ENCODE data around the gene PSEN1. TPM values are rescaled to one million over a fixed set of nuclear protein-coding genes. Genes with fewer than 3 reads are reported as not detected.

The PSEN1 gene
- total RNA-seq, 1 donor from 2014 or later, result 69.2 TPM

DNA sequence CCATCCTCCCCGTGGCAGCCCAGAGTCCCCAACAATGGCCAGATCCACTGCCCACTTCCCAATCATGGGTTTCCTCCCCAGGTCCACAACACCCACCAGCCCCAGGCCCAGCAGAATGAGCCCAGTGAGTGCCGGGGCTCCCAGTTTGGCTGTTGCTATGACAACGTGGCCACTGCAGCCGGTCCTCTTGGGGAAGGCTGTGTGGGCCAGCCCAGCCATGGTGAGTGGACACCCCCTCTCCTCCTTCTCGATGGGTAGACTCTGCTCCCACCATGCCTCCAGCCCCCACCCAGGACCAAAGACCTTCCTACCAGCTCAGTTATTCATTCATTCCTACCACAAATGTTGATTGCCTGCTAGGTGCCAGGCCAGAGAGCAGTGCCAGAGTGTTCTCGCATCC, 124.8 kb downstream of the PSEN1 start:
- ATAC-seq (no peak), DNase-seq (no peak)
- H3K27ac ChIP-seq, result no peak overlapping the region
- no peak for TF ChIP-seq CTCF (IDR thresholded peaks at IDR 0.05)
- H3K4me1 ChIP-seq, result no peaks in the 10 kb centered on the region
- H3K9me3 ChIP-seq, result no peaks in the 10 kb centered on the region
- H3K36me3 ChIP-seq, result no peaks in the 10 kb centered on the region
- no peaks in the 10 kb centered on the region for H3K27me3 ChIP-seq (ENCODE audit: low read depth)
- intact Hi-C loops (cut with DNase I), result no loop called here
- H3K4me3 ChIP-seq, result no peak overlapping the region

DNA sequence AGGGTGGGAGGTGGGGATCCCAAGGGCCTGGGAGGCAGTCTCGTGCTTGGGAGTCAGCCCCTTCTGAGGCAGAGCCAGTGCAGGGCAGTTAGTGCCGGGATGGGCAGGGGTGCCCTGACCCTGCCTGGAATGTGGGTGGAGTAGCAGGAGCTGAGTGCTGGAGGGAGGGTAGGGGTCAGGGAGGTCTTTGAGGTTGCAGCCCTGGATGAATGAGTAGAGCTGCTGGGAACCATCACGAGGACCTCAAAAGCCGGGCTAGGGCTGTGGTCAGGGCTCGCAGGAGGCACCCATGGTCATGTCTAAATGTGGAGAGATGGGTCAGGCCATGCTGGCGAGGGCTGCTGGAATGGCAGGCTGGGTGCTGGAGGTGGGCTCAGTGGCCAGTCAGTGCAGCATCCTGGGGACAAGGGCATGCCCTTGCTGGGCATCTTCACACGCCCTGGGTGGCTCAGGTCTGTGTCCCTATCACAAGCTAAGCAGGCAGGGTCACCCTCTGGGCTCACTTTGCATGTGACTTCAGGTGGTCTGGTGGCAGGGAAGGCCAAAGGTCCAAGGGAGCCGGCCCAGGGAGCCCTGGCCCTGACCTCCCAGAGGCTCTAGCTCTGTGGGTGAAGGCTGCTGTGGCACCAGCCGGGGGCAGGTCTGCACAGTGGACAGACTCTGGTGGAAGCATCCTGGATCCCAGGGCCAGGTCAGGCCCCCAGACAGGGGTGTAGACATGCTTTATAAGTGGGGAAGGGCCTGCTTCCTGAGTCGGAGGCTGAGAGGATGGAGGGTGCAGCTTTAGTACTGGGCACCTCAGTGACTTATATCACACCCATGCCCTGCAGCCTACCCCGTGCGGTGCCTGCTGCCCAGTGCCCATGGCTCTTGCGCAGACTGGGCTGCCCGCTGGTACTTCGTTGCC, 125.5 kb downstream of the PSEN1 start:
- intact Hi-C loops (cut with DNase I), result no loop called here
- H3K36me3 ChIP-seq, result no peaks in the 10 kb centered on the region
- no peak overlapping the region for H3K27ac ChIP-seq
- H3K4me1 ChIP-seq, result no peaks in the 10 kb centered on the region
- H3K27me3 ChIP-seq (ENCODE audit: low read depth), result no peaks in the 10 kb centered on the region
- DNase-seq, result no peak
- ATAC-seq, result no peak
- no peaks in the 10 kb centered on the region for H3K9me3 ChIP-seq
- no peak overlapping the region for H3K4me3 ChIP-seq
- no peak for TF ChIP-seq CTCF (IDR thresholded peaks at IDR 0.05)

- Histone ChIP-seq H3K4me3 (no peak overlapping the region), H3K4me1 (no peaks in the 10 kb centered on the region), H3K36me3 (no peaks in the 10 kb centered on the region), H3K27me3 (ENCODE audit: low read depth) (no peaks in the 10 kb centered on the region), H3K27ac (no peak overlapping the region), H3K9me3 (no peaks in the 10 kb centered on the region)
- no peak for TF ChIP-seq CTCF (IDR thresholded peaks at IDR 0.05)
- intact Hi-C loops (cut with DNase I), result no loop called here
- no peak for ATAC-seq
- no peak for DNase-seq
These were observed 126.3 kb downstream of the PSEN1 start for GRCh38 chr14:73262427-73263183.

- Histone ChIP-seq H3K4me1 (no peaks in the 10 kb centered on the region), H3K36me3 (no peaks in the 10 kb centered on the region), H3K4me3 (no peak overlapping the region), H3K27ac (no peak overlapping the region), H3K9me3 (no peaks in the 10 kb centered on the region), H3K27me3 (ENCODE audit: low read depth) (no peaks in the 10 kb centered on the region)
- DNase-seq (no peak), ATAC-seq (no peak)
- intact Hi-C loops (cut with DNase I), result no loop called here
- TF ChIP-seq CTCF (IDR thresholded peaks at IDR 0.05), result no peak
These were observed 127.3 kb downstream of the PSEN1 start for GRCh38 chr14:73263606-73264005.

DNA sequence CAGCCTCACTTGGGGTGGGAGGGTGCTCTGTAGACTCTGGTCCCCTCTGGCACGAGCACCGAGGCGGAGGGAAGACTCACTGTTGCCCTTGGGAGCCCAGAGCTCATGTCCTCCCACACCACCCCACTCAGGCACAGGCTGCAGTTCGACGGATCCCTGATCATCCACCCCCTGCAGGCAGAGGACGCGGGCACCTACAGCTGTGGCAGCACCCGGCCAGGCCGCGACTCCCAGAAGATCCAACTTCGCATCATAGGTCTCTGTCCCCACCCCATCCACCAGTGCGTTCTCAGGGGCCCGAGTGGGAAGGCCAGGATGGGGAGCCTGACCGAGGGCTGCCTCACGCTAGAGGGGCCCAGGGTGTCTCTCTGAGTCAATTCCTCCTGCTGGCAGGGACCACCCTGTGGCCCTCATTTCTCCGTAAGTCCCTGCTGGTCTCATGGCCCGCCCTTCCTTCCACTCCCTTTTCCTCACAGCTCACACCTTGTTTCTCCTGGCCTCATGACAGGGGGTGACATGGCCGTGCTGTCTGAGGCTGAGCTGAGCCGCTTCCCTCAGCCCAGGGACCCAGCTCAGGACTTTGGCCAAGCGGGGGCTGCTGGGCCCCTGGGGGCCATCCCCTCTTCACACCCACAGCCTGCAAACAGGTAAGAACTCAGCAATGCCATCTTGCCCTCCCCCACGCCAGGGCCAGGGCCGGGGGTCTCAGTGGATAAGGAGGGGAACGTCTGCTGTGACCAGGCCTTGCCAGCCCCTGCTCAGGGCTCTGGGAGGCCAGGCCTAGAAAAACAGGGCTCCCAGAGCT, 128.0 kb downstream of the PSEN1 start:
- TF ChIP-seq CTCF (IDR thresholded peaks at IDR 0.05), result no peak
- ATAC-seq, result no peak
- Histone ChIP-seq H3K27ac (no peak overlapping the region), H3K27me3 (ENCODE audit: low read depth) (no peaks in the 10 kb centered on the region), H3K9me3 (no peaks in the 10 kb centered on the region), H3K4me3 (no peak overlapping the region), H3K4me1 (peaks cover 1% of the 10 kb centered on the region), H3K36me3 (no peaks in the 10 kb centered on the region)
- intact Hi-C loops (cut with DNase I), result no loop called here
- no peak for DNase-seq
